Esophagus muscularis mucosa (tissue), 4 donors: ENCODE measurements around the gene RAB3C. TPM values are rescaled to one million over a fixed set of nuclear protein-coding genes. Genes with fewer than 3 reads are reported as not detected.

Experiments
- DNase-seq: peaks from one replicate; pipeline ENCODE4 v3.0.0-alpha.2; 2017; ENCODE audit errors: extremely low spot score
- H3K27ac ChIP-seq, 4 donors: fragments of 200-600 bp; sonication (generic); replicated peaks in 1 of 4; 1 replicate in 3 of 4; 2 replicates in 1 of 4; pipeline ENCODE4 v1.5.1; 2016 to 2019; ENCODE audit warnings: mild to moderate bottlenecking in 1 of 4
- H3K27me3 ChIP-seq, 4 donors: fragments of 200-600 bp; sonication (generic); one replicate each; pipeline versions ENCODE4 v1.5.1 to v1.6.0; 2016 to 2019
- H3K36me3 ChIP-seq, 4 donors: fragments of 200-600 bp; sonication (generic); one replicate each; pipeline ENCODE4 v1.5.1; 2016 to 2019
- H3K4me1 ChIP-seq, 4 donors: fragments of 200-600 bp; sonication (generic); one replicate each; pipeline ENCODE4 v1.5.1; 2016 to 2019
- H3K4me3 ChIP-seq, 4 donors: fragments of 200-600 bp; sonication (generic); 1 replicate in 2 of 4; 2 replicates in 2 of 4; pipeline ENCODE4 v1.5.1; 2016 to 2019; ENCODE audit warnings: mild to moderate bottlenecking in 4 of 4, moderate library complexity in 1 of 4
- H3K9me3 ChIP-seq, 4 donors: fragments of 200-600 bp; sonication (generic); 1 replicate in 3 of 4; 2 replicates in 1 of 4; pipeline ENCODE4 v1.5.1; 2016 to 2019
- EP300 ChIP-seq: sonication (generic); formaldehyde crosslinking; IDR thresholded peaks from one replicate; pipeline ENCODE4 v1.6.1; 2017; ENCODE audit warnings: antibody characterized with exemption
- POLR2A ChIP-seq: fragments of 450-650 bp; IDR thresholded peaks from one replicate; pipeline ENCODE4 v1.6.1; 2017; ENCODE audit warnings: antibody characterized with exemption, moderate library complexity, mild to moderate bottlenecking, low read depth
- POLR2AphosphoS5 ChIP-seq, 2 donors: sonication (generic); formaldehyde crosslinking; IDR thresholded peaks; one replicate each; pipeline ENCODE4 v1.6.1; 2017; ENCODE audit warnings: antibody characterized with exemption in 2 of 2
- WGBS: methylation state at CpG from one replicate; pipeline ENCODE4 v1.1.5; 2018; 5-methylcytosine and 5-hydroxymethylcytosine counted together
- intact Hi-C: fragments of 100-400 bp; cut with DNase I; formaldehyde crosslinking; loops from one replicate; pipeline ENCODE4 v1.15.1; 2023
- total RNA-seq, 4 donors: library from RNA; depleted of rRNA; stranded (reverse); fragments of >200 nt; gene quantifications; one replicate each; pipeline versions ENCODE4 v1.1.0 to v1.2.1, GENCODE V29; 2016
- TF ChIP-seq, protein P1 (sequence below), 3 experiments: fragments of 200-600 bp in 2 of 3; fragments of 450-650 bp in 1 of 3; sonication (generic) in 2 of 3; IDR thresholded peaks; one replicate each; pipeline ENCODE4 v1.5.1; 2017 to 2019; ENCODE audit warnings: antibody characterized with exemption in 3 of 3, mild to moderate bottlenecking in 2 of 3, moderate library complexity in 1 of 3

Gene RAB3C
- total RNA-seq, 4 donors from 2014 or later = 2.6 to 9.6 (median 5.9) TPM

DNA sequence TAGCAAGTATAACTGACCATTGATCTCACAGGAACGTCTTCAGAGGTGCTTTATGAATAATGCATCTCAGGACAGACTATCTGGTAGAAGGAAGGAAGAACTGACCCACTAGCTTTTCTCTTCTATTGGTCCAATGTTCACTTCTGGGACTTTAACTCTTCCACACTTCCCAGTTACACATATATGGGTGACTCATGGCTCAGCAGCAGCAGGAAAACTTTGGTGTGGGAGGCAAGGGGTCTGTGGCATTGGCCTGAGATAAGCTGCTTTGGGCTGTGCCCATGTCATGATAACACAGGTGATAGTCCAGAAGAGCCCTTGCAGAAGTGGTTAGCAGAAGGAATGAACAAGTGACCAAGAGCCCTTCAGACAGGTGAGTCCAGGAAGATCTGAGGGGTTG lies 148.8 kb downstream of the RAB3C start:
- no peaks in the 10 kb centered on the region for H3K9me3 ChIP-seq
- no peaks in the 10 kb centered on the region for H3K27me3 ChIP-seq
- intact Hi-C loops = no loop called here
- no peak overlapping the region for H3K4me3 ChIP-seq
- 88% methylated on average over 1 of the region's 1 CpG for WGBS
- H3K36me3 ChIP-seq = no peaks in the 10 kb centered on the region
- DNase-seq = no peak
- no peaks in the 10 kb centered on the region for H3K4me1 ChIP-seq
- TF ChIP-seq POLR2AphosphoS5 (IDR thresholded peaks at IDR 0.05) (no peak), EP300 (no peak), POLR2A (no peak)
- TF ChIP-seq, protein P1, sequence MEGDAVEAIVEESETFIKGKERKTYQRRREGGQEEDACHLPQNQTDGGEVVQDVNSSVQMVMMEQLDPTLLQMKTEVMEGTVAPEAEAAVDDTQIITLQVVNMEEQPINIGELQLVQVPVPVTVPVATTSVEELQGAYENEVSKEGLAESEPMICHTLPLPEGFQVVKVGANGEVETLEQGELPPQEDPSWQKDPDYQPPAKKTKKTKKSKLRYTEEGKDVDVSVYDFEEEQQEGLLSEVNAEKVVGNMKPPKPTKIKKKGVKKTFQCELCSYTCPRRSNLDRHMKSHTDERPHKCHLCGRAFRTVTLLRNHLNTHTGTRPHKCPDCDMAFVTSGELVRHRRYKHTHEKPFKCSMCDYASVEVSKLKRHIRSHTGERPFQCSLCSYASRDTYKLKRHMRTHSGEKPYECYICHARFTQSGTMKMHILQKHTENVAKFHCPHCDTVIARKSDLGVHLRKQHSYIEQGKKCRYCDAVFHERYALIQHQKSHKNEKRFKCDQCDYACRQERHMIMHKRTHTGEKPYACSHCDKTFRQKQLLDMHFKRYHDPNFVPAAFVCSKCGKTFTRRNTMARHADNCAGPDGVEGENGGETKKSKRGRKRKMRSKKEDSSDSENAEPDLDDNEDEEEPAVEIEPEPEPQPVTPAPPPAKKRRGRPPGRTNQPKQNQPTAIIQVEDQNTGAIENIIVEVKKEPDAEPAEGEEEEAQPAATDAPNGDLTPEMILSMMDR (IDR thresholded peaks at IDR 0.05) = no peak
- no peak overlapping the region for H3K27ac ChIP-seq

DNA sequence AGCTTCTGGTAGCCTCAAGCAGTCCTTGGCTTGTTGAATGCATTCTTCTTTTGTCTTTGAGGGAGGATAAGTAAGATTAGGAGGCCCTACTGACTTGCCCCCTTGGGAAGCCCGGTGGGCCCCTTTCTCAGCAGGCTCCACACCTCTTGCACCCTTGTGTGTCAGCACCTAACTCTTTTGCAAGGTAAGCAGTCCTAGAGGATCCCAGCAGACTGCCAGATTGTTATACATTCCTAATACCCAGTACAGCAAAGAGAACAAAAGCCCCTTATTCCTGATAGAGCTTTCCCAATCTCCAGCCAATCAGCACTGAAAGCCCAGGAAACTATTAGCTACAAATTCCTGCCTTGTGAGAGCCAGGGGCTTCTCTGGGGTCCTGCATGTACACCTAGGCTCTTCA lies 152.8 kb downstream of the RAB3C start:
- Histone ChIP-seq H3K36me3 (no peaks in the 10 kb centered on the region), H3K4me3 (no peak overlapping the region), H3K27me3 (no peaks in the 10 kb centered on the region), H3K4me1 (no peaks in the 10 kb centered on the region), H3K27ac (no peak overlapping the region), H3K9me3 (no peaks in the 10 kb centered on the region)
- DNase-seq = no peak
- WGBS = 86% methylated on average over 1 of the region's 1 CpG
- intact Hi-C loops = no loop called here
- TF ChIP-seq EP300 = no peak
- TF ChIP-seq POLR2AphosphoS5 (IDR thresholded peaks at IDR 0.05) = no peak
- TF ChIP-seq POLR2A = no peak
- TF ChIP-seq, protein P1 (IDR thresholded peaks at IDR 0.05) = no peak

DNA sequence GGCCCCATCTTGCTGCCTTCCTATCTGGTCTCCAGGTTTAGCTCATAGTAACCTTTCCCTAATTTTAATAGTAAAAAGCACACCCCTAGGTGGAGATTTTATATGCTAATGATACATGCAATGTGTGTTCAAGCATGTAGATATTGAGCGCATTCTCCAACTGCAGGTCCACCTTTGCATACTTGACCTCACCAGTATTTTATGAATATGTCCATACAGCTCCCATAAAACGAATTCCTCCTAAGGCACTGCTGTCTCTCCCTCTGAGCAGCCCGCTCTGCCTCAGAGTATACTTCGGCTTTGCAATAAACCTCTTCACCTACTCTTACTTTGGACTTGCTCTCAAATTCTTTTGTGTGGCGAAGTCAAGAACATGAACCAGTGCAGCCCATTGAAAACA lies 153.3 kb downstream of the RAB3C start:
- DNase-seq = no peak
- no peaks in the 10 kb centered on the region for H3K36me3 ChIP-seq
- no peaks in the 10 kb centered on the region for H3K27me3 ChIP-seq
- 93% methylated on average over 5 of the region's 5 CpGs for WGBS
- no peaks in the 10 kb centered on the region for H3K4me1 ChIP-seq
- intact Hi-C loops = no loop called here
- no peak overlapping the region for H3K4me3 ChIP-seq
- no peak for TF ChIP-seq POLR2A
- H3K27ac ChIP-seq = no peak overlapping the region
- no peaks in the 10 kb centered on the region for H3K9me3 ChIP-seq

DNA sequence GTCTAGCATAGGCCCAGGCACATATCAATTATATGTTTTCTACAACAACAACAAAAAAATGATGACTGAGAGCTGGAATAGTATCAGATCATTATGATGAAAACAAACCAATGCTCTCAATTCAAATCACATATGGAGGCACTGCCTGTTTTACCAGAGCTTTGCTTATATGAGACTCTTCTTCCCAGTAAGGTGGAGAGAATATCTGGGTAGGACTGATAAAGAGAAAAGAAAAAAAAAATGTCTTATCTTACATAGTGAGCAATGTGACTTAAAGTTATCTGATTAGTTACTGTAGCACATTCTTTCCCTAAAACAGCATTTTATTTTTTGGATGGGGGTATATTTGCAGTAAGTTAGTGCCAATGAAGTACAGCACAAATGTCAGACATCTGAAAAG lies 154.8 kb downstream of the RAB3C start:
- intact Hi-C loops = no loop called here
- no peak for DNase-seq
- TF ChIP-seq POLR2A (no peak), EP300 (no peak), POLR2AphosphoS5 (IDR thresholded peaks at IDR 0.05) (no peak)
- TF ChIP-seq, protein P1 (IDR thresholded peaks at IDR 0.05) = no peak

DNA sequence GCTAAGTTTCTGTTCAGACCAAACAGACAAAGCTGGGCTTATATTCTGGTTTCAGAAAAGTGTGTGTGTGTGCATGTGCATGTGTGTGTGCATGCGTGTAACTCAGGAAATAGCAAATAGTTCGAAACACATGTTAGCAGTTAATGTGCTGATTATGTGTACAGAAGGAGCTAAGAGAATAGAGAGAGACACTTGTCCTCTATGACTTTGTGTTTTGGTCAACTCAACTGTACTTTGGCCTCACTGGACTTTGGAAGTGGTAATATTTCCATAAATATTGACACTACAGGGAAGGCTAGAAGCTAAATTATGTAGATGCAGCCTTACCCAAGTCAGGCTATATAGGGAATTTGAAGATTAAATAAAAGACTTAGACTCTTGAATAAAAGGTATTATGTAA lies 155.5 kb downstream of the RAB3C start:
- H3K36me3 ChIP-seq = no peaks in the 10 kb centered on the region
- H3K27me3 ChIP-seq = no peaks in the 10 kb centered on the region
- intact Hi-C loops = no loop called here
- TF ChIP-seq EP300 (no peak), POLR2AphosphoS5 (IDR thresholded peaks at IDR 0.05) (no peak)
- TF ChIP-seq, protein P1 (IDR thresholded peaks at IDR 0.05) = no peak
- no peak overlapping the region for H3K27ac ChIP-seq
- H3K4me1 ChIP-seq = no peaks in the 10 kb centered on the region
- WGBS = 85% methylated on average over 2 of the region's 2 CpGs
- no peaks in the 10 kb centered on the region for H3K9me3 ChIP-seq
- no peak for DNase-seq
- H3K4me3 ChIP-seq = no peak overlapping the region

More for the DNA sequence above, 154.8 kb downstream of the RAB3C start:
- Histone ChIP-seq H3K9me3 (no peaks in the 10 kb centered on the region), H3K27me3 (no peaks in the 10 kb centered on the region), H3K4me1 (no peaks in the 10 kb centered on the region), H3K4me3 (no peak overlapping the region), H3K36me3 (no peaks in the 10 kb centered on the region), H3K27ac (no peak overlapping the region)
